ENCODE results near the gene B4GALT6.

B4GALT6 gene

DNA sequence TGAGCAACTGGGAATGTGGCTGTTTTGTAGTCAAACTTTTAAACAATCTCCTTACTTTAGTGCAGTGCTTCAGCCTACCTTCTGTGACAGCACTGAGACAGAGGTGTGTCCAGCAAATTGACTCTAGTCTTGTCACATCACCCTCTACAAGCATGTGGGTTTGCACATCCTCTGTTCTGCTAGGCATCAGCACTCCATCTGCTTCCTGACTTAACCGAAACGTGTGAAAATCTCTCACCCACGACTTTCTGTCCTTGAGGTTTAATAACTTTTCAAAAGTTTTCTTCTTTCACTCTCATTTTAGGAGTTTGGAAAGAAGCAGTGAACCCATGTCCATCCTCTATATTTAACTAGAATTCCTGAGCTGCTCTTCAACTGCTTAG lies 50.1 kb downstream of the B4GALT6 start:
- in situ Hi-C loops (cut with HindIII; ENCODE audit: low sequenced_read_pairs), result no loop called here

DNA sequence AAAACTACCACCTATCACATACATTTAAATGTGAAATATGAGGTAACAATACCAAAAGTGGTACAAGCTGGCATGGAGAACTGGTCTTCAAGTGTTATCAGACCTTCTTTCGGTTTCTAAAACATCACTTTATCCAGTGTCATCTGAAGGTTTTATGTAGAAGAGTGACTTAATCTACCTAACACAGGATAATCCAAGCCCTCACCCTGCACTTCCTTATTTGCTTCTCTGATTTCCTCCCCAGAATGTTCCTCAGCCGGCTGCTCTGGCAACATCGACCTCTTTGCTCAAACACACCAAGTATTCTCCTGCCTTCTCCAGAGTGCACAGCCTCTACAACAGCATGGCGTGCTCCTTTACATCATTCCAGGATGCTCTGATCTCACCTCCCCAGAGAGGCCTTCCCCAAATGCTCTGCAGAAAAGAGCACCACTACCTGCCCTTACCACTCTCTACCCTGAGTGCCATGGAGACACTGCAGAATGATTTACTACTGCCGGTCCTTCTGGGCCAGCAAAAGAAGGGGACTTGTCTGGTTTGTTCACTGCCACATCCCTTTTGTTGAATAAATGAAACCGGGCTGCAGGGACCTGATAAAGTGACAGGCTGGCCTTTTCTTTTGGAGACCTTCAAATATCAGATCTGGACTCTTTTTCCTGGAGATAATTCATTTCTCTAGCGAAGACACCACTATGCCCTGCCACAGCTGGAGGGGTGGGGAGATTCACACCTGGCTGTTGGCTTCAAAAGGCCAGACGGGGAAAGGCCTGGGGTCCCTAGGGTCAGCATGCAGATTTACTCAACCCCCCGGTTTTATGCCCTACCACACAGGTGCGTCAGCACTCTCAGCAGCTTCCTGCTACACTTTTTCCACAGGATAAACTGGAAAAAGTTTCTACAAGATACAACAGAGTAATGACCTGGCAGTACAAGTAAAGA lies 50.7 kb downstream of the B4GALT6 start:
- in situ Hi-C loops (cut with HindIII; ENCODE audit: low sequenced_read_pairs), result no loop called here

DNA sequence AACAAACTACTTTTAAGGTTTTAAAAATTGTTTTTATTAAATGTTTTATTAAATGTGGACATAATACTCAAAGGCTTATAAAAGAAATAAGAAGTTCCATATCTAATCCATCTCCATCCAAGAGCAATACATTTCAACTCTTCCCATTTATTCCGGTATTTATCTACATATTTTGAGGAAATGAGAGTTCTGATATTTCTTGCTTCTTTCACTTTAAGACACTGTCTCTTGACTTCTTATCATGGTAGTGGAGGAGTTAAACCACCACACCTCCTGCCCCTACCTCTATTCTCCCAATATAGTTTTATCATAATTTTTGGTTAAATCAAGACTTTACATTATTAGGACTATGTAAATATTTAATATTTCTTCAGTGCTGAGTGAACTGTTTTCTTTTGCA lies 52.0 kb downstream of the B4GALT6 start:
- in situ Hi-C loops (cut with HindIII; ENCODE audit: low sequenced_read_pairs), result no loop called here

DNA sequence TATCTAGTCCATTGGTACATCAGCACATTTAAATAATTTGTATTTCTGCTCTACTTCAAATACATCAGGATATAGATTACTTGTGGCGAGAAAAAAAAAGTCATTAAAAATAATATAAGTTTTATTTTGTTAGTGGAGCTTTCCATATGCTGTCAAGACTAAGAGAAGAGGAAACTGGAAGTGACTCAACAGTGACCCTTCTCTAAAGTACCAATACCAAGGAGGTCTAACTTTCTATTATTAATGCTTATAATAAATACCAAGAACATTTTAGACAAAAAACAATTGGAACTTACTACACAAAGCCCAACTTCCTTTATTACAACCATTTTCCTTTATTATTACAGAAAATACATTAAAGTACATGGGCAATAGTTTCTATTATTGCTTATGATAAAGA lies 52.9 kb downstream of the B4GALT6 start:
- in situ Hi-C loops (cut with HindIII; ENCODE audit: low sequenced_read_pairs), result no loop called here

DNA sequence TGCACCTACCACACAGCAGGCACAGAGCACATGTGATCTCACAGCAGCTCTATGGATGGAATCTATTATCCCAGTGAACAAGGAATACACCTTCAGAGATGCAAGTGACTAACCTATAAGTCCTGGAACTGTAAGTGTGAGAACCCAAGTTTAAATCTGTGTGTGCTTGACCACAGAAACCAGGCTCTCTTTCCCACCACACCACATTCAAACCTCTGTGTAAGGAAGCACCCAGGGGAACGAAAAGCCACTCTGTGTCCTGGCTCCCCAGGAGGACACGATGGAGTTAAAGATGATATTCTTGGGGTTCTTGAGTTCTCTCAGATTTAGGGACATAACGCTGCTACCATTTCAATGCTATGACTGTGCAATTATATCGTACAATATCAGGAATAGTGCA lies 53.8 kb downstream of the B4GALT6 start:
- in situ Hi-C loops (cut with HindIII; ENCODE audit: low sequenced_read_pairs), result no loop called here

DNA sequence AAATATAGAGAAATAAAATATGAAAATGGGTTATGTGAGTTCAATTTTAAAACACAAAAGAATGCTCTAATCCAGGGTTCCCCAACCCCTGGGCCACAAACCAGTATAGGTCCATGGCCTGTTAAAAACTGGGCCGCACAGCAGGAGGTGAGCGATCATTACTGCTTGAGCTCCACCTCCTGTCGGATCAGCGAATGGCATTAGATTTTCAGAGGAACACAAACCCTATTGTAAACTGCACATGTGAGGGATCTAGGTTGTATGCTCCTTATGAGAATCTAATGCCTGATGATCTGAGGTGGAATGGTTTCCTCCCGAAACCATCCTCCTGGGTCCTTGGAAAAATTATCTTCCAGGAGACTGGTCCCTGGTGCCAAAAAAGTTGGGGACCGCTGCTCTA lies 58.0 kb downstream of the B4GALT6 start:
- in situ Hi-C loops (cut with HindIII; ENCODE audit: low sequenced_read_pairs), result no loop called here

DNA sequence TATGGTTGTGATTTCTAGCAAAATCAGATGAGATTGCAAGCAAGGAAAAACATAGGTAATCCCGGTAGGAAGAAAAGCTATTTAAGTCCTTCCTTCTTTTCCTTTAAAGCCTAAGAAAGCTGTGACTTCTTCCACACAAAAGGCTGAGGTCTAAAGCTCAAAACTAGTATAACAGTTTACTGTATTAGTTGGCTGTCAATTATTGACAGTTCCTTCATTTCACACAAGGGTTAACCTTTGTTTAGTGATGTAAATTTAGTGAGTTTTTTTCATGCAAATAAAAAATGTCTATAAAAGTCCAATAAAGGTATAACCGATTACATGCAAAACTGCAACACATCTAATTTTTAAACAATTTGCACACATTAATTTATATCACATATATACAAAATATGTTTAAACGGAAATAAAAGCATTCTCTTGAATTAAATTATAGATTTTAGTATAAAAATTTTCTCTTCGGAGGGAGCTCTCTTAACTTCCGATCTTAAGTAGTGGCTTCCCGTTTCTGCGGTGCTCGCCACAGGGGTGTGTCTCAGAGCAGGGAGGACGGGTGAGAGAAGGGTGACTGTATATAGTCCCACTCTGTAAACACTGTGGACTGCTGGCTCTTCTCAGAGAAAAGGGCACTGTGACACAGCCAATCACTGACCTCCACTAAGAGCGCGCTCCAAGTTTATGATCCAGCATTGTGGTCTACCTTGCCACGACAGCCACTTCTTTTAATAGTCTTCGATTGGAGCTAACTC lies 59.3 kb downstream of the B4GALT6 start:
- in situ Hi-C loops (cut with HindIII; ENCODE audit: low sequenced_read_pairs), result no loop called here

DNA sequence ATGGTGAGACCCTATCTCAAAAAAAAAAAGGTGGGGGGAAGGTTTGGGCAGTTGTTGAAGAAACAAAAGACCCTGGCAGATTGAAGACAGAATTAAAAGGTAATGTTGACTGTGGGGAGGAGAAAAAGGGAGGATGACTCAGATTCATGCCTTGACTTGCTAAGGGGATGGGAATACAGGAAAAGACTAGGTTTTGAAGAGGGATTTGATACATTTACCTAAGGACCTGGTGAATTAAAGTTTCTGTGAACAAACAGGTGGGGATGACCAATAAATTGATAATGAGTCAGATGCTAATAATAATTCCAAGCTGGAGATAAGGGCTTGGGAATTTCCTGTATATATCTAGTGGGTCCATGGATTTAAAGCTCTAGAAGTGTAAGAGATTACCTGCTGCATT lies 65.1 kb downstream of the B4GALT6 start:
- in situ Hi-C loops (cut with HindIII; ENCODE audit: low sequenced_read_pairs), result no loop called here

DNA sequence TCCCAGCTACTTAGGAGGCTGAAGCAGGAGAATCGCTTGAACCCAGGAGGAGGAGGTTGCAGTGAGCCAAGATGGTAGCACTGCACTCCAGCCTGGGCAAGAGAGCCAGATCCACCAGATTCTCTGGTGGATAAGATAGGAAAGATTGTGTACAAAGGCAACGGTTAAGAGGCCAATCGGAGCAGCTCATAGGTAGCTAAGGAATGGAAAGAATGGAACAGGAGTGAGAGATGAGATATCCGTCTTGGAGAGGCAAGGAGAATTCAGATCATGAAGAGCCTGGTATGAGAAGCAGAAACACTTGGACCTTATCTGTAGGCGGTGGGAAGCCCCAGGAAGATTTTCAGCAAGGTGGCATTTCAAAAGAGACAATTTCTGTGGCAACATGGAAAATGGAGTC lies 65.6 kb downstream of the B4GALT6 start:
- in situ Hi-C loops (cut with HindIII; ENCODE audit: low sequenced_read_pairs), result no loop called here

DNA sequence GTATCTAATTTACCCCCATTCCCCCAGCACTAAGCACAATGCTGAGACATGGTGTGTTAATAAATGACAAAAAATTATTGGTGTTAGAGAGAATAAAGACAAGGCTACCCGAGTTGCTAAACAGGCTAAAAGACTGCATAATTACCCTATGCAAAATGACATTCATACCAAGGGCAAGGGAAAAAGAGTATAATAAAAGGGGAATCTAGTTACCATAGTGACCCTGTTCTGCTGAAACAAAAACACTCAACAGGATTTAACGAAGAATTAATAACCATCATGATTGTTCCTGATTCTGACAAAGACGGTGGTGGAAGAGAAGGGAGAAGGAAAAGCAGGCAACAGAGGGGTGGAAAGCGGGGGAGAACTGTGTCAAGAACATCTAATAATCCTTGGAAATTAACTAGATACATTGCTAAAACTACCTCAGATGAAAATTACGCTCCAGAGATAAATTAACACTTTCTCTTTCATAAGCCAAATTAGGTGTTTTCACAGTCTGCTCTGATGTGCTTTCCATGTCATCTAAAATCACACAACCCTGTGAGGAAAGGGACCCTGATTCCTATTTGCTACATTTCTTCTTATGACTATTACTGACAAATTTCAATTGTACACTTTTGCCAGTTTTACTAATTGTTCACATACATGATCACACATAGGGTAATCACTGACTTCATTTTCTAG lies 67.2 kb downstream of the B4GALT6 start:
- in situ Hi-C loops (cut with HindIII; ENCODE audit: low sequenced_read_pairs), result no loop called here

DNA sequence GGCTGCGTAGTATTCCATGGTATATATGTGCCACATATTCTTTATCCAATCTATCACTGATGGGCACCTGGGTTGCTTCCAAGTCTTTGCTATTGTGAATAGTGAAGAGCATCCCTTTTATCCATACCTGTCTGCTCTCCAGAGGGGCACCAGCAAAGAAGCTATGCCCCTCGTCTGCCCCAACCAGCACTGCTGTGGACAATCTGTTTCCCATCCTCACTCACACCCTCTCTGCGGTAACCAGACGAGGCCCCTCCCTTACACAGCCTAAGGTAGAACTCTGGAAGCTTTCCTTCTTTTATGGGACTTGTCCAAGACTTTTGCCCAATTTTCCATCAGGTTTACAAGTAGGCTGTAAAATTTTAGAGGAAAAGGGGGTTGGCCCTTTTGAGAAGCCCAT lies 67.8 kb downstream of the B4GALT6 start:
- in situ Hi-C loops (cut with HindIII; ENCODE audit: low sequenced_read_pairs), result no loop called here

DNA sequence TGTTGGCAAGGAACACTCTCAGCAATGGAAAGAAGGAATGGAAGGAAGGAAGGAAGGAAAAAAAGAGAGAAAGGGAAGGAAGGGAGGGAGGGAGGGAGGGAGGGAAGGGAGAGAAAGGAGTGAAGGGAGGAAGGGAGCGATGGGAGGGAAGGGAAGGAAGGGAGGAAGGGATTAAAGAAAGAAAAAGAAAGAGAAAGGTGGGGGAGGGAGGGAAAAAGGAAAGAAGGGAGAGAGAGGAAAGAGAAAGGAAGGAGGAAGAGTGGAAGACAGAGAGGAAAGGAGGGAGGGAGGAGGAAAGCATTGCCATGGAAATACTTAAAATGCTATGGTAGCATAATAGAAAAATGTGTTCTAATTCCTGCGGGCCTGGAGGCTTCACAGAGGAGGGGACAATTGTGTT lies 70.3 kb downstream of the B4GALT6 start:
- in situ Hi-C loops (cut with HindIII; ENCODE audit: low sequenced_read_pairs), result no loop called here

DNA sequence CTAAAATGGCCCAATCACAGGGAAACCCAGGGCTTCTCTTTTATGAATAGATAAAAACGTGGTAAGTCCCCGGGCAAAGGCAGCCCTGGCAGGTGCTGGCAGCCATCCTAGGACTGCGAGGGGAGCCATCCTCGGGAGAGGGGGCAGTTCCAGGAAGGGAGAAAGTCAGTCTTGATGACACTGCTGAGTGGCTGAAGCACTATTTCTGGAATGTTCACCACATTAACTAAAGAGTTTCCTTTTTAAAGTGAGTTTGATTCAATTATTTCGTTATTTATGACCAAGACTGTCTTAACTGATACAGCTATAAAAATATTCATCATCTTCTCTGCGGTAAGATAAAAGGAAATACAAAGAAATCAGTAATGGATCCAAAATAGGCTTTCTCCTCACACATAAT lies 72.3 kb downstream of the B4GALT6 start:
- in situ Hi-C loops (cut with HindIII; ENCODE audit: low sequenced_read_pairs), result no loop called here

DNA sequence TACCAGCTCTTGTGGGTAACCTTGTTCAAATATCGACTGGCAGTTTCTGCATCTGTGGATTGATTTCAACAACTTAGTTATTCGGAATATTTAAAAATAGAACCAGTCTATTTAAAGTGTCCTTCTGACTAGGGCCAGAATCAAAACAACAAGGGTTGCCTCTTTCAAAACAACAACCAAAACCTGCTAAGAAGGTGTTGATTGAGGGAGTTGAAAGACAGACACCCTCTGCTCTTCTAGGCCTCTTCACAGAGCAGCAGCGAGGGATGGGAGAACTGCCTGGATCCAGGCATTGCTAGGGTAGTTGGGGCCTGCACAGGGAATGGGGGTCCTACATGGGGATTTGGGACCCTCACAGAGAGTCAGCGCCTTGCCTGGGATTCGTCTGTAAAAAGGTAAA lies 72.9 kb downstream of the B4GALT6 start:
- in situ Hi-C loops (cut with HindIII; ENCODE audit: low sequenced_read_pairs), result no loop called here

DNA sequence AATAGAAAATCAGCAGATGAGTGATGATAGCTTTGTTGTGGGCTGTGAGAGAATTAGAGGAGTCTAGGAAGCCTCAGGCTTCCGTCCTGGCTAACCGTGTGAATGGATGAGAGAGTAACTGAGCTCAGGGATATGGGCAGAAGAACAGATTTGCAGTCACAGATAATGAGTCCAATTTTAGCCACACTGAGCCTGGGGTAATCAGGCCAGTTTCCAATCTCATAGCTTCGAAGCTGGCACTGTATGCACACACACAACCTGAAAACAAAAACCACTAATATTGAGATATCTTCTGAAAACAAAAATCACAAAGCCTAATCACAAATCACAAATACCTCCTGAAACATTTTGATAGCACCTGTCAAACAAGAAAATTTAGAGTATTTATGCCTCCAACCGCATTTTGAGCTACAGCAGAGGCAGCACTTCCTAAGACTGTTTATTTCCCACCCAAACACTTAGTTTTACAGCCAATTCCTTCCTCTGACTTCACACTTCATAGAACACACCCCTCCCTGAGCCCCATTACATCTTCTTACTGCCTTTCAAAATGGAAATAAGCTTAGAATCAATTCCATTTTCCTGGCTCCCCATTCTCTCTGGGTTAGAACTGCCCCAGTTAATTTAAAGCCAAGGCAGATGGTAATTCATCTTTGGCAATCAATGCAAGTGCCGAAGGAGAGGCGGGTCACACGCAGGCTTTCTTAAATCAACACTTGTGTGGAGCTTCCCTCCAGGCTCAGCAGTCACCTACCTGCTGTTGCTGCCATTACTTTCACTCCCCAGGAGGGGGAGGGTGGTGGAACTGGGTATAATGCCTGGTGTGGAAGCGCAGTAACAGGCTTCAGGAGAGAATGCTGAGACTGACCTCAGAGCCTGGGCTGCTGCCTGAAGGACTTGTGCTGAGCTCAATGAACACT lies 73.8 kb downstream of the B4GALT6 start:
- in situ Hi-C loops (cut with HindIII; ENCODE audit: low sequenced_read_pairs), result no loop called here

DNA sequence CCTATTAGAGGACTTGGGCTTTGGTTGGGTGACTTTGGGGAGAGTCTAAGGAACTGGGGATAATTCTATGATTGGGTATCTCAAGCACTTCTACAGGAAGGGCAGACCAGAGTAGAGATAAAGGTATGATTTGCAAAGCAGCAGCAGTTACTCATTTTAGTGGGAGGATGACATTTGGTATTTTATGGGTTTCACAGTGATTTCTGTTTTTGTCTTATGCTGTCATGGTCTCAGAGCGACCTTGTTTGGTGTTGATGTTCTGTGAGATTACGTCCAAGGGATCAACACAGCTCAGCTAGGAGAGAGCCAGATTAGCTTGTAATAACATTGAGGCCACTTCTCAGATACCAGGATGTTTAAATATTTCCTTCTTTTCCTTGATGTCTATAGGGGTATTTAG lies 74.5 kb downstream of the B4GALT6 start:
- in situ Hi-C loops (cut with HindIII; ENCODE audit: low sequenced_read_pairs), result no loop called here

DNA sequence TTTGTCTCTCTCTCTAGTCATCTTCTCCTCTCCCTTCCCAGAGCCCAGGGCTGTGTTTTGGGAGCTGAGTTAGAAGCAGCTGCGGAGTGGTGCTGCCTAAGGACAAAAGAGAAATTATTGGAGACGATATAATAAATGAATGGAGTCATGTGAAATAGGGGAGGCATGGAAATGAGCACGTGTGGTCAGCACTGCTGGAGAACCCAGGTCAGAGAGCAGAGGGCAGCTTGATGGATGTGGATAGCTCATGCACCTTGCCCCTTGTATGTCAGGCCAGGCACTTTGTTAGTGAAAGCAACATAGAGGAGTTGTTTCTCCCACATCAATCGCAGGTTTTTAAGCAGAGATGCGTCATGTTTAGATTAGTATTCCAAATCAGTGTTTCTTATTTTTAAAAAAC lies 77.0 kb downstream of the B4GALT6 start:
- in situ Hi-C loops (cut with HindIII; ENCODE audit: low sequenced_read_pairs), result no loop called here

DNA sequence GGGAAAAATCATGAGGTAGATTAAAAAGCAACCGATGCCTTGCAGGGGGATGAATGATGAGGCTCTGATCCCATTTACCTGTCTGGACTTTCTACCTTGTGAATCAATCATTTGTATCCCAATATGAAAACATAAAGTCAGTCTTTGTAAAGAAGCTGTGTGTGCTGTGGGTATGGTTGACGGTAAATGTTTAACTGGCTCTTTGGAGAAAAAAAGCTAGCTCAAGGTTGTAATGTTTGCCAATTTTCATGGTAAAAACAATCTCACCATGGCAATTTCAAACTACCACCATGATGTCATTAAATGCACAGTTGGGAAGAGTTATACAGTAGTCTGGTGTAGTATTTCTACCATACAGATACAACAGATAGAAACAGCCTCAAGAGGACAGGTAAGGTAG lies 78.1 kb downstream of the B4GALT6 start:
- in situ Hi-C loops (cut with HindIII; ENCODE audit: low sequenced_read_pairs), result no loop called here

DNA sequence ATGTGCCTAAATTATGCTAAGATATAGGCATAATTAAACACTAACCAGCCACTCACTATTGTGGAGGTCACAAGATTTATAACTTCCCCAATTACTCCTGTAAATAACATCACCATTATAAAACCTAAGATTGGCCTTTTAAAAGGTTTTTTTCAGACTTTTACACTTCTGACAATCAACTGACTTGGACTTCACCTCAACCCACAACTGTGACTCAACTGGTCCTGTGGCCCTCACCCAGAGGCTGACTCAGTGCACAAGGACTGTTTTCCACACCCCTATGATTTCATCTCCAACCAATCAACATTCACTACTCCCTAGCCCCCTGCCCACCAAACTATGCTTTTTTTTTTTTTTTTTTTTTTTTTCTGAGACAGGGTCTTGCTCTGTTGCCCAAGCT lies 81.1 kb downstream of the B4GALT6 start:
- in situ Hi-C loops (cut with HindIII; ENCODE audit: low sequenced_read_pairs), result no loop called here

DNA sequence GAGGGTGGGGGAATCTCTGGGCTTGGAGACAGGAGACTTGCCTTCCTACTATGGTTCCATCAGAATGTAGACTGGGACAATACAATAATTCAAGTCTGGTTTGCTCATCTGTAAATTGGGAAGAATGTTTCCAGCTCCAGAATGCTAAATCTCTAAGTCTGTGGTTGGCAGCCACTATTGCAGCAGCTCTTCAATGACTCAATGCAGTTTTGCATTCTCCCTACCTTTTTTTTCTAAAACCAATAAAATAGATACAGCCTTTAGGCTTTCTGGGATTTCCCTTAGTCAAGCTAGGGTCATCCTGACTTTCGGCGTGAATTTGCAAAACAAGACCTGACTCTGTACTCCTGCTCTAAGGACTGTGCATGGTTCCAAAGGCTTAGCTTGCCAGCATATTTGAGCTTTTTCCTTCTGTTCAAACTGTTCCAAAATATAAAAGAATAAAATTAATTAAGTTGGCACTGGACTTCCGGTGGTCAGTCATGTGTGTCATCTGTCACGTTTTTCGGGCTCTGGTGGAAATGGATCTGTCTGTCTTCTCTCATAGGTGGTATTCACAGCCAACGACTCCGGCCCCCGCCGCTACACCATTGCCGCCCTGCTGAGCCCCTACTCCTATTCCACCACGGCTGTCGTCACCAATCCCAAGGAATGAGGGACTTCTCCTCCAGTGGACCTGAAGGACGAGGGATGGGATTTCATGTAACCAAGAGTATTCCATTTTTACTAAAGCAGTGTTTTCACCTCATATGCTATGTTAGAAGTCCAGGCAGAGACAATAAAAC lies 86.2 kb downstream of the B4GALT6 start:
- in situ Hi-C loops (cut with HindIII; ENCODE audit: low sequenced_read_pairs), result no loop called here
